Measurements from ENCODE around the gene SPOCK1.

The SPOCK1 gene

GRCh38 chr5:137446151-137446550 lies 53.0 kb downstream of the SPOCK1 start:
- H3K9me3 Mint-ChIP-seq: no peaks in the 10 kb centered on the region
- intact Hi-C loops (cut with micrococcal nuclease): no loop called here
- no peak overlapping the region for H3K27ac Mint-ChIP-seq
- H3K4me3 Mint-ChIP-seq: no peak overlapping the region
- no peaks in the 10 kb centered on the region for H3K27me3 Mint-ChIP-seq
- no peaks in the 10 kb centered on the region for H3K36me3 Mint-ChIP-seq (ENCODE audit: low read depth)
- no peaks in the 10 kb centered on the region for H3K4me1 Mint-ChIP-seq (ENCODE audit: low read depth)

GRCh38 chr5:137442660-137443059 lies 56.5 kb downstream of the SPOCK1 start:
- H3K4me3 Mint-ChIP-seq: no peak overlapping the region
- H3K9me3 Mint-ChIP-seq: no peaks in the 10 kb centered on the region
- intact Hi-C loops (cut with micrococcal nuclease): no loop called here
- peaks cover 1% of the 10 kb centered on the region for H3K27me3 Mint-ChIP-seq
- no peaks in the 10 kb centered on the region for H3K36me3 Mint-ChIP-seq (ENCODE audit: low read depth)
- H3K4me1 Mint-ChIP-seq (ENCODE audit: low read depth): no peaks in the 10 kb centered on the region
- no peak overlapping the region for H3K27ac Mint-ChIP-seq

DNA sequence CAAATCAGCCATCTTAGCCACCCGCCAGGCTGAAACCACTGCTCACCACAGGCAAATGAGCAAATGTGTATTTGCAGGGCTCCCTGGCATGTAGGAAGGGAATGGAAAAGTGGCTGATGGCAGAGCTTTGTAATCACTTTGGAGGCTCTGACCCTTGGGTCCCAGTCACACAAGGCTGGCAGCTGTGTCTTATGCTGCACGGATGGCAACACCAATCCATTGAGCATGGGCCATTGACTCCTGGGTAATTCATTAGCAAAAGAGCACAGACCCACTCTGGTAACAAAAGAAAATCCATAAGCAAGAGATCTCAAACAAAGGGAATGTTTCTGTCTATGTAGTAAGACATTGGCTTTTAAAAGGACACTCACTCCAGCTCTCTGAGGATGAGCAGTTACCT lies 57.6 kb downstream of the SPOCK1 start:
- Mint-ChIP-seq H3K27ac (no peak overlapping the region), H3K9me3 (no peaks in the 10 kb centered on the region), H3K4me1 (ENCODE audit: low read depth) (no peaks in the 10 kb centered on the region), H3K4me3 (no peak overlapping the region), H3K27me3 (peaks cover 1% of the 10 kb centered on the region), H3K36me3 (ENCODE audit: low read depth) (no peaks in the 10 kb centered on the region)
- intact Hi-C loops (cut with micrococcal nuclease): no loop called here

DNA sequence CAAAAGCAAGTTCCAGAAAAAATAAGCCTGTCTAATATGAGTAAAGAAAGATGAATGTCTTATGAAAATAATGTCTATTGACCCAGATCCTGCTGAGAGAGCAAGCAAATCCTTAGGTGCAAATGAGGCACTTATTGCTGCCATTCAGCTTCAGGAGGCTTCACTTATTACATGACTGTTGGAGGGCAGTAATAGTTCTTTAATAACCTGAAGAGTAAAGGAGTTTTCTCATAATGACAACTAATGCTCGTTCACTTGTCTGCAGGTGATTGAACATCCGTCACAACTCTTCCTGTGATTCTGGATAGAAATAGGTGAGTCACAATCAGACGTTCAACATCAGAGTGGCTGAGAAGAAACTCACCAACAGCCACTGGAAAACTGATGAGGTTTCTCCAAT lies 58.3 kb downstream of the SPOCK1 start:
- Mint-ChIP-seq H3K9me3 (no peaks in the 10 kb centered on the region), H3K27ac (no peak overlapping the region), H3K27me3 (peaks cover 1% of the 10 kb centered on the region), H3K4me1 (ENCODE audit: low read depth) (no peaks in the 10 kb centered on the region), H3K4me3 (no peak overlapping the region), H3K36me3 (ENCODE audit: low read depth) (no peaks in the 10 kb centered on the region)
- intact Hi-C loops (cut with micrococcal nuclease): no loop called here

- Mint-ChIP-seq H3K9me3 (no peaks in the 10 kb centered on the region), H3K27me3 (peaks cover 1% of the 10 kb centered on the region), H3K27ac (no peak overlapping the region), H3K4me1 (ENCODE audit: low read depth) (no peaks in the 10 kb centered on the region), H3K4me3 (no peak overlapping the region), H3K36me3 (ENCODE audit: low read depth) (no peaks in the 10 kb centered on the region)
- intact Hi-C loops (cut with micrococcal nuclease): no loop called here
Measured at GRCh38 chr5:137439645-137440044, 59.5 kb downstream of the SPOCK1 start.

GRCh38 chr5:137438932-137439331 lies 60.2 kb downstream of the SPOCK1 start:
- H3K4me1 Mint-ChIP-seq (ENCODE audit: low read depth): no peaks in the 10 kb centered on the region
- H3K27ac Mint-ChIP-seq: no peak overlapping the region
- no peak overlapping the region for H3K4me3 Mint-ChIP-seq
- peaks cover 1% of the 10 kb centered on the region for H3K27me3 Mint-ChIP-seq
- intact Hi-C loops (cut with micrococcal nuclease): no loop called here
- no peaks in the 10 kb centered on the region for H3K36me3 Mint-ChIP-seq (ENCODE audit: low read depth)
- H3K9me3 Mint-ChIP-seq: no peaks in the 10 kb centered on the region

GRCh38 chr5:137437774-137438173 lies 61.4 kb downstream of the SPOCK1 start:
- peaks cover 1% of the 10 kb centered on the region for H3K27me3 Mint-ChIP-seq
- intact Hi-C loops (cut with micrococcal nuclease): no loop called here
- H3K9me3 Mint-ChIP-seq: no peaks in the 10 kb centered on the region
- H3K4me1 Mint-ChIP-seq (ENCODE audit: low read depth): no peaks in the 10 kb centered on the region
- no peak overlapping the region for H3K27ac Mint-ChIP-seq
- no peak overlapping the region for H3K4me3 Mint-ChIP-seq
- H3K36me3 Mint-ChIP-seq (ENCODE audit: low read depth): no peaks in the 10 kb centered on the region

DNA sequence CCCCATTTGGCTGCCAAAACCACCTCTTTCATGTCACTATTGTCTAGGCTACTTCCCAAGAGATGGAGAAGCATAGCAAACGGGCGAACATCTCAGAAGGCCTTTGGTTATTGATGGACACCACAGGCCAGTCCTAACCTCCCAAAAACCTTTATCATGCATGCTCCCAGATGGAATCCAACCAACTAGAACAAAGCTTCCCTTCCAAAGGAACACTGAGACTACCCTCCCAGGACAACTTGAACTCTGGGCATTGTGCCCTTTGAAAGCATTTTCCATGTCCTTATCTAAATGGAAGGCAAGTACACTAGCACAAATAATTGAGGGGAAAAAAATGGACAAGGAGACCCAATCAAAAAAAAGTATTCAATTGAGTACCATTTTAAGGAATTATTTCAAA lies 65.6 kb downstream of the SPOCK1 start:
- H3K4me1 Mint-ChIP-seq (ENCODE audit: low read depth): no peaks in the 10 kb centered on the region
- peaks cover 12% of the 10 kb centered on the region for H3K9me3 Mint-ChIP-seq
- intact Hi-C loops (cut with micrococcal nuclease): no loop called here
- no peak overlapping the region for H3K27ac Mint-ChIP-seq
- no peaks in the 10 kb centered on the region for H3K36me3 Mint-ChIP-seq (ENCODE audit: low read depth)
- H3K4me3 Mint-ChIP-seq: no peak overlapping the region
- peaks cover 1% of the 10 kb centered on the region for H3K27me3 Mint-ChIP-seq

- Mint-ChIP-seq H3K27ac (no peak overlapping the region), H3K4me1 (ENCODE audit: low read depth) (no peaks in the 10 kb centered on the region), H3K27me3 (no peaks in the 10 kb centered on the region), H3K36me3 (ENCODE audit: low read depth) (no peaks in the 10 kb centered on the region), H3K4me3 (no peak overlapping the region), H3K9me3 (peaks cover 12% of the 10 kb centered on the region)
- intact Hi-C loops (cut with micrococcal nuclease): no loop called here
Measured at GRCh38 chr5:137432376-137432775, 66.8 kb downstream of the SPOCK1 start.

DNA sequence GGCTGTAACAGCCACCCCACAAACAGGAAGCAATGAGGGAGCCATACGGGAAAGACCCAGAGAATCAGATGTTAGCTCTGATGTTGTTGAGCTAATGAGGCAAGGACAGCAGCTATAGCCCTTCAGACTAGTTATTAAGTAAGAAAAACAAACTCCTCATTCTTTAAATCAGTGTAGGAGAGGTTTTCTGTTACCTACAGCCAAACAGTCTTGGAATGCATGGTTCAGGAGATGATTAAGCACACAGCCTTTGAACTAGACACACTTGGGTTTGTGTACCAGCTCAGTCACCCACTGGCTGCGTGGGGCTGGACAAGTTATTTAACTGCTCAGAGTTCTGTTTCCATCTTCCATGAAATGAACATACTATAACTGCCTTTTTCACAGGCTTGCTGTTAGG lies 68.1 kb downstream of the SPOCK1 start:
- Mint-ChIP-seq H3K36me3 (ENCODE audit: low read depth) (no peaks in the 10 kb centered on the region), H3K27ac (no peak overlapping the region), H3K4me3 (no peak overlapping the region), H3K4me1 (ENCODE audit: low read depth) (no peaks in the 10 kb centered on the region), H3K9me3 (peaks cover 12% of the 10 kb centered on the region), H3K27me3 (no peaks in the 10 kb centered on the region)
- intact Hi-C loops (cut with micrococcal nuclease): no loop called here

DNA sequence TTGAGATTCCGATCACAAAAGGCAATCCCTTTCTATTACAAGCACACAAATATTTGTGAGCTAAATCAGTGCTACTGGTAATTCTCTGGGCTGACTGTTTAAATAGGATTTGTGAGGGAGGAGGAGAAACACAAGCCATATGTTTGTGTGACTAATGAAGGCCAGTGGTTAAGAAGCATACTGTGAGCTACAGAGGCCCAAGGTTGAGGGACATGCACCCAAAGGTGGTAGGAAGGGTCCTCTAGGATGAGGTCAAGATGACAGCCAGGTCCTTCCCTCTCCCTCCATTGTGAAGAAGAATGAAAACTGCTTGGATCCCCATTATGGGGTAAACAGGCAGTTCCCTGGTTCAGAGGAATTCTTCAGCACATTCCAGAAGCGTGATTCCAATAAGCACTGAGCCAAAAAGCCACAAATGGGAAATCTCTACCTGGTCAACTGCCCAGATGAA lies 83.9 kb downstream of the SPOCK1 start:
- H3K36me3 Mint-ChIP-seq (ENCODE audit: low read depth): no peaks in the 10 kb centered on the region
- peaks cover 13% of the 10 kb centered on the region for H3K9me3 Mint-ChIP-seq
- no peak overlapping the region for H3K4me3 Mint-ChIP-seq
- H3K4me1 Mint-ChIP-seq (ENCODE audit: low read depth): no peaks in the 10 kb centered on the region
- H3K27ac Mint-ChIP-seq: no peak overlapping the region
- intact Hi-C loops (cut with micrococcal nuclease): no loop called here
- H3K27me3 Mint-ChIP-seq: no peaks in the 10 kb centered on the region

GRCh38 chr5:137414112-137414755 lies 84.9 kb downstream of the SPOCK1 start:
- Mint-ChIP-seq H3K36me3 (ENCODE audit: low read depth) (no peaks in the 10 kb centered on the region), H3K27me3 (no peaks in the 10 kb centered on the region), H3K9me3 (peaks cover 13% of the 10 kb centered on the region), H3K4me3 (no peak overlapping the region), H3K27ac (no peak overlapping the region), H3K4me1 (ENCODE audit: low read depth) (no peaks in the 10 kb centered on the region)
- intact Hi-C loops (cut with micrococcal nuclease): no loop called here

DNA sequence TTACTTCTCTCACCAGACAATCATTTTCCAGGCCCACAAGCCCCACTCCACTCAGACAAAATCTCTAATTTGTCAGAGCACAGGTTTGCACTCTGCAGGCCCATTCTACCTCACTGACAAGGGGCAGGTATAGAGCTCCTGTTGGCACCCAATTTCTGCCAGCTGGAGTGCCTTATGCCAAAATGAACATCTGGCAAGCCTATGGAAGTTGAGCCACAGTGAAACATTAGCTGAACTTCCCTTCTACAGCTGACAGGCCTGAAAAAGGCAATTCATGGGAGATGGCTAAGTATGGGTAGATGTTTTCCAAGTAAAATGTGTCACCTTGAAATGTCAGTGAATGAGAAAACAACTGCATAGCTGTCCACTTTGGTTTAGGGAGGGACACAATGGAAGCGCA lies 87.0 kb downstream of the SPOCK1 start:
- intact Hi-C loops (cut with micrococcal nuclease): no loop called here
- no peaks in the 10 kb centered on the region for H3K4me1 Mint-ChIP-seq (ENCODE audit: low read depth)
- H3K36me3 Mint-ChIP-seq (ENCODE audit: low read depth): no peaks in the 10 kb centered on the region
- peaks cover 13% of the 10 kb centered on the region for H3K9me3 Mint-ChIP-seq
- H3K27me3 Mint-ChIP-seq: no peaks in the 10 kb centered on the region
- H3K27ac Mint-ChIP-seq: no peak overlapping the region
- H3K4me3 Mint-ChIP-seq: no peak overlapping the region

- no peak overlapping the region for H3K4me3 Mint-ChIP-seq
- peaks cover 4% of the 10 kb centered on the region for H3K9me3 Mint-ChIP-seq
- intact Hi-C loops (cut with micrococcal nuclease): no loop called here
- no peaks in the 10 kb centered on the region for H3K36me3 Mint-ChIP-seq (ENCODE audit: low read depth)
- no peaks in the 10 kb centered on the region for H3K27me3 Mint-ChIP-seq
- no peak overlapping the region for H3K27ac Mint-ChIP-seq
- no peaks in the 10 kb centered on the region for H3K4me1 Mint-ChIP-seq (ENCODE audit: low read depth)
Measured at GRCh38 chr5:137410234-137411010, 88.7 kb downstream of the SPOCK1 start.

DNA sequence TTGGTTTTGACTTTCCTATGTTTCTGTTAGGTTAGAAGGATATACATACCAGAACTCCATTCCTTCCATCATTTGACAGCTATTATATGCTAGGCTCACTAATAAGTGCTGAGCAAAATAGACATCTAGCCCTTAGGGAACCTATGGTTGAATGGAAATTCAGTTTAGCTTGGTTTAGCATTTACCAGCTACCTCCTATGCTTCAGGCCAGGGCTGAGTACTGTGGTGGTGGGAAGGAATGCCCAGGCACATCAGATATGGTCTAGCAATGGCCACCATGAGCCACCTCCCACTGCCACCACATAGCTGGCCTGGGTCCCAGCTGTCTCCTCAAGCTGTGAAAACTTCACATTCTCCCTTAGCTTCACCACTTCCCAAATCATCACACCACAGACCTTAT lies 89.4 kb downstream of the SPOCK1 start:
- intact Hi-C loops (cut with micrococcal nuclease): no loop called here
- Mint-ChIP-seq H3K4me1 (ENCODE audit: low read depth) (no peaks in the 10 kb centered on the region), H3K27ac (no peak overlapping the region), H3K9me3 (no peaks in the 10 kb centered on the region), H3K36me3 (ENCODE audit: low read depth) (no peaks in the 10 kb centered on the region), H3K4me3 (no peak overlapping the region), H3K27me3 (no peaks in the 10 kb centered on the region)

Data from dendritic cell treated with granulocyte-macrophage colony-stimulating factor and Interleukin-4, amounts not matched to agents 40 ng/mL and 50 ng/mL, for 4 days (primary cell).